Transverse colon (tissue), 4 donors: ENCODE results near the gene ACAD11. TPM values are rescaled to one million over a fixed set of nuclear protein-coding genes. Genes with fewer than 3 reads are reported as not detected.

Experiments
- DNase-seq: peaks from one replicate; pipeline ENCODE4 v3.0.0-alpha.2; 2019
- H3K27ac ChIP-seq, 4 donors: fragments of 200-600 bp; sonication (generic); 2 replicates each; pipeline ENCODE4 v1.5.1; 2016 to 2018; ENCODE audit warnings: inconsistent platforms in 4 of 4
- H3K27me3 ChIP-seq: fragments of 200-600 bp; sonication (generic); 2 replicates; pipeline ENCODE4 v1.5.1; 2017; ENCODE audit warnings: inconsistent platforms
- H3K36me3 ChIP-seq, 4 donors: fragments of 200-600 bp; sonication (generic); 2 replicates each; pipeline ENCODE4 v1.5.1; 2017 to 2019; ENCODE audit warnings: inconsistent platforms in 4 of 4
- H3K4me1 ChIP-seq, 4 donors: fragments of 200-600 bp; sonication (generic); 2 replicates each; pipeline ENCODE4 v1.5.1; 2017 to 2020; ENCODE audit warnings: inconsistent platforms in 4 of 4
- H3K4me3 ChIP-seq, 4 donors: fragments of 200-600 bp; sonication (generic); 1 replicate in 1 of 4; 2 replicates in 3 of 4; pipeline versions ENCODE4 v1.5.1 to v1.6.1; 2017 to 2019; ENCODE audit warnings: inconsistent platforms in 4 of 4
- H3K9me3 ChIP-seq, 2 donors: fragments of 200-600 bp; sonication (generic); 2 replicates each; pipeline ENCODE4 v1.5.1; 2017 to 2019; ENCODE audit warnings: inconsistent platforms in 2 of 2
- CTCF ChIP-seq, 5 experiments: fragments of 200-600 bp in 3 of 5; fragments of 450-650 bp in 2 of 5; sonication (generic) in 3 of 5; IDR thresholded peaks; 1 replicate in 2 of 5; 2 replicates in 3 of 5; pipeline ENCODE4 v1.5.1; 2016 to 2017; ENCODE audit warnings: antibody characterized with exemption in 5 of 5, inconsistent platforms in 3 of 5, mild to moderate bottlenecking in 2 of 5, moderate library complexity in 1 of 5
- EP300 ChIP-seq: sonication (generic); formaldehyde crosslinking; IDR thresholded peaks from one replicate; pipeline ENCODE4 v1.6.1; 2017; ENCODE audit warnings: antibody characterized with exemption, low read depth
- POLR2A ChIP-seq: fragments of 450-650 bp; IDR thresholded peaks from one replicate; pipeline ENCODE4 v1.6.1; 2016; ENCODE audit warnings: antibody characterized with exemption, mild to moderate bottlenecking, moderate library complexity
- POLR2AphosphoS5 ChIP-seq, 3 donors: sonication (generic); formaldehyde crosslinking; IDR thresholded peaks; one replicate each; pipeline ENCODE4 v1.6.1; 2016; ENCODE audit warnings: antibody characterized with exemption in 3 of 3
- WGBS, 2 donors: methylation state at CpG; one replicate each; pipeline ENCODE4 v1.1.5; 2018; ENCODE audit warnings: low coverage in 1 of 2; 5-methylcytosine and 5-hydroxymethylcytosine counted together
- in situ Hi-C, 4 donors: fragments of 200-750 bp; cut with MboI; loops; one replicate each; pipeline versions ENCODE4 v1.15.0 to v1.15.1; 2017; ENCODE audit warnings: low sequenced_read_pairs in 3 of 4, low pct_ligation_motif_present in 1 of 4, low pct_unique_long_range_greater_than_20kb in 1 of 4
- intact Hi-C: fragments of 100-400 bp; cut with DNase I; formaldehyde crosslinking; loops from one replicate; pipeline ENCODE4 v1.15.1; 2023; ENCODE audit warnings: low total_unique reads
- total RNA-seq, 4 donors: library from RNA; depleted of rRNA; stranded (reverse); fragments of >200 nt; gene quantifications; one replicate each; pipeline ENCODE4 v1.1.0, GENCODE V29; 2016

ACAD11 gene
- total RNA-seq, 4 donors from 2014 or later: 10.2 to 56.7 (median 20.9) TPM

GRCh38 chr3:132553826-132554225 lies 105.8 kb downstream of the ACAD11 start:
- in situ Hi-C loops: no loop called here
- 85 to 86% methylated on average over 6 of the region's 6 CpGs for WGBS, 2 donors
- intact Hi-C loops: no loop called here
- Histone ChIP-seq H3K9me3 (no peaks in the 10 kb centered on the region), H3K4me1 (peaks cover 0 to 7% (median 0%) of the 10 kb centered on the region in 4 donors), H3K36me3 (peaks cover 0 to 3% (median 0%) of the 10 kb centered on the region in 4 donors), H3K27ac (no peak overlapping the region), H3K27me3 (no peaks in the 10 kb centered on the region), H3K4me3 (no peak overlapping the region)
- TF ChIP-seq POLR2AphosphoS5 (IDR thresholded peaks at IDR 0.05) (no peak), EP300 (no peak), CTCF (IDR thresholded peaks at IDR 0.05) (no peak), POLR2A (no peak)
- no peak for DNase-seq

GRCh38 chr3:132550579-132551305 lies 108.9 kb downstream of the ACAD11 start:
- Histone ChIP-seq H3K9me3 (no peaks in the 10 kb centered on the region), H3K36me3 (no peaks in the 10 kb centered on the region), H3K27me3 (no peaks in the 10 kb centered on the region), H3K4me1 (peaks cover 0 to 7% (median 0%) of the 10 kb centered on the region in 4 donors), H3K4me3 (no peak overlapping the region), H3K27ac (no peak overlapping the region)
- DNase-seq: no peak
- in situ Hi-C loops: no loop called here
- intact Hi-C loops: no loop called here
- WGBS, 2 donors: 38 to 68% methylated on average over 1 to 3 of the region's 3 CpGs
- TF ChIP-seq POLR2A (no peak), POLR2AphosphoS5 (IDR thresholded peaks at IDR 0.05) (no peak), EP300 (no peak), CTCF (IDR thresholded peaks at IDR 0.05) (no peak)

- no peak overlapping the region for H3K27ac ChIP-seq
- no peaks in the 10 kb centered on the region for H3K9me3 ChIP-seq
- no peak overlapping the region for H3K4me3 ChIP-seq
- intact Hi-C loops: no loop called here
- DNase-seq: no peak
- H3K27me3 ChIP-seq: no peaks in the 10 kb centered on the region
- TF ChIP-seq POLR2A (no peak), POLR2AphosphoS5 (IDR thresholded peaks at IDR 0.05) (no peak), EP300 (no peak)
- no peaks in the 10 kb centered on the region for H3K36me3 ChIP-seq
- H3K4me1 ChIP-seq: peaks cover 0 to 7% (median 0%) of the 10 kb centered on the region in 4 donors
- in situ Hi-C loops: loop anchor here in 1 of 4 donors (10.0 kb wide), 1 partner anchor 95 kb away; no protein-coding TSS in a partner anchor
Observed at GRCh38 chr3:132549890-132550578, 109.6 kb downstream of the ACAD11 start.

GRCh38 chr3:132549169-132549568 lies 110.4 kb downstream of the ACAD11 start:
- H3K27ac ChIP-seq: no peak overlapping the region
- intact Hi-C loops: no loop called here
- peaks cover 0 to 7% (median 0%) of the 10 kb centered on the region in 4 donors for H3K4me1 ChIP-seq
- H3K9me3 ChIP-seq: no peaks in the 10 kb centered on the region
- in situ Hi-C loops: loop anchor here in 1 of 4 donors (10.0 kb wide), 1 partner anchor 96 kb away; no protein-coding TSS in a partner anchor
- no peak overlapping the region for H3K4me3 ChIP-seq
- TF ChIP-seq POLR2A: no peak
- TF ChIP-seq CTCF (IDR thresholded peaks at IDR 0.05): no peak
- TF ChIP-seq EP300: no peak
- no peak for TF ChIP-seq POLR2AphosphoS5 (IDR thresholded peaks at IDR 0.05)
- no peaks in the 10 kb centered on the region for H3K36me3 ChIP-seq
- no peaks in the 10 kb centered on the region for H3K27me3 ChIP-seq
- no peak for DNase-seq
- 95% methylated on average over 8 of the region's 8 CpGs; no CpG with 5 or more reads in 1 of the 2 donors for WGBS, 2 donors
